ENCODE measurements around the gene TRMT5. TPM values are rescaled to one million over a fixed set of nuclear protein-coding genes. Genes with fewer than 3 reads are reported as not detected.
A peak's percentile ranks its signal among the peaks of the same experiment; 100 is the strongest.

The TRMT5 gene
- total and polyA plus RNA-seq, 2 of the 8 experiments (the other 6 are each of a cell fraction or from before 2014, with no cell fraction given): 4.3 to 24.2 TPM

DNA sequence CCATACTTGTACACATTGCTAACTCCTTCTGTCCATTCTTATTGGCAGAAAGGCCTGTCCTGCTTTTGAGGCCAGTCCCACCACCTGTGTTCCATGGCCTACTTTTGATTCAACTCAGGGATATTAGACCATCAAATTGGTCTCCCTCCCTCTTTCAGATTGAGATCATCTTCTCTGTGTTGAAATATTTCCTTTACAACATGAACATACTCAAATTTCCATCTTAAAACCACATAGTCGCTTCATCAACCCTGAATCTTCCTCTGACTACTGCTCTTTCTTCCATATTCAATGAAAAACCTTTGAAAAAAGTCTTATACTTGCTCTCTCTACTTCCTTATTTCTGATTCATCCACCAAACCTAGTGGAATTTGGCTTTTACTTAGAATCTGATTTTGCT is 34.9 kb downstream of the TRMT5 start:
- ChIA-PET CTCF (ENCODE audit: partially characterized antibody) (no interaction called here), POLR2A (ENCODE audit: partially characterized antibody) (no interaction called here)
- H4K91ac ChIP-seq (replicated peaks; ENCODE audit: insufficient read length, low read length): no peak overlapping the region
- H3K23ac ChIP-seq (ENCODE audit: insufficient read length): no peak overlapping the region
- FAIRE-seq (no peak), DNase-seq (ENCODE audit: low read depth in 1 of 2, low spot score in 2 of 2) (no peak)
- no peak overlapping the region for H2BK12ac ChIP-seq (ENCODE audit: low read depth, low read length)
- peaks cover 0 to 2% (median 0%) of the 10 kb centered on the region in 4 experiments; a peak in 1 of 7 replicates for H3K4me1 ChIP-seq (replicated peaks in 1 of 4; ENCODE audit: control insufficient read depth in 3 of 4, insufficient read depth in 4 of 4, low read length in 3 of 4)
- H2BK5ac ChIP-seq (ENCODE audit: low read depth, low read length): no peak overlapping the region
- no peaks in the 10 kb centered on the region for H3K9me3 ChIP-seq (ENCODE audit: insufficient read depth in 2 of 2, low read depth in 1 of 2, low read length in 1 of 2)
- H2BK20ac ChIP-seq (ENCODE audit: low read length): no peak overlapping the region
- TF ChIP-seq EZH2 (IDR thresholded peaks at IDR 0.05; ENCODE audit: low read depth, low read length, severe bottlenecking): no peak
- no peak for TF ChIP-seq MAFK (IDR thresholded peaks at IDR 0.05; ENCODE audit: low read depth, low read length)
- no peaks in the 10 kb centered on the region for H3K23me2 ChIP-seq (ENCODE audit: low read depth, low read length)
- H4K5ac ChIP-seq (ENCODE audit: insufficient read length, low read depth, low read length): no peak overlapping the region
- H3K79me1 ChIP-seq (ENCODE audit: low read depth, low read length): no peaks in the 10 kb centered on the region
- H2AK5ac ChIP-seq (ENCODE audit: low read depth, low read length): no peak overlapping the region
- H4K8ac ChIP-seq (ENCODE audit: extremely low read depth, insufficient read depth, low read length): no peak overlapping the region
- H3K18ac ChIP-seq (ENCODE audit: extremely low read depth, low read length): no peak overlapping the region
- H3K56ac ChIP-seq (replicated peaks; ENCODE audit: insufficient read length, low read depth, low read length): peak overlapping the region; percentile 28
- no peaks in the 10 kb centered on the region for H4K20me1 ChIP-seq (replicated peaks in 1 of 2; ENCODE audit: control insufficient read depth in 1 of 2, insufficient read depth in 2 of 2, low read length in 2 of 2)
- H2AFZ ChIP-seq (ENCODE audit: low read length): no peak overlapping the region
- no peak overlapping the region for H2BK120ac ChIP-seq (replicated peaks; ENCODE audit: low read depth, low read length)
- H3K4me3 ChIP-seq (ENCODE audit: extremely low read depth in 1 of 4, insufficient read depth in 2 of 4, low read depth in 3 of 4, low read length in 4 of 4): no peak overlapping the region
- H3K27me3 ChIP-seq (replicated peaks in 1 of 4; ENCODE audit: control insufficient read depth in 3 of 4, extremely low read depth in 1 of 4, insufficient read depth in 3 of 4, low read length in 3 of 4): no peaks in the 10 kb centered on the region
- H3K4me2 ChIP-seq (ENCODE audit: insufficient read depth in 1 of 2, low read depth in 2 of 2, low read length in 2 of 2): no peak overlapping the region
- no peak overlapping the region for H3K14ac ChIP-seq (ENCODE audit: insufficient read length)
- H3K27ac ChIP-seq (ENCODE audit: low read depth, low read length): no peak overlapping the region
- H3K36me3 ChIP-seq (ENCODE audit: control insufficient read depth in 2 of 4, insufficient read depth in 4 of 4, low read length in 3 of 4): no peaks in the 10 kb centered on the region
- H3K9ac ChIP-seq (replicated peaks in 1 of 4; ENCODE audit: extremely low read depth in 1 of 4, low read depth in 3 of 4, low read length in 3 of 4): no peak overlapping the region
- WGBS, 2 experiments (ENCODE audit: extremely low coverage in 1 of 2, insufficient coverage in 1 of 2, insufficient read length in 1 of 2, insufficient replicate concordance in 2 of 2, low coverage in 1 of 2, low lambda C conversion rate in 2 of 2, missing lambda C conversion rate in 1 of 2): 76% methylated on average over 1 of the region's 1 CpG; no CpG with 5 or more reads in 1 of the 2 experiments
- H3K4ac ChIP-seq (replicated peaks; ENCODE audit: insufficient read length, low read depth, low read length): no peak overlapping the region
- no peaks in the 10 kb centered on the region for H3K79me2 ChIP-seq (ENCODE audit: control insufficient read depth in 1 of 2, insufficient read depth in 2 of 2, low read length in 2 of 2)
- H2BK15ac ChIP-seq (ENCODE audit: low read length): no peak overlapping the region
